Measurements from ENCODE around the gene TUBAL3. TPM values are rescaled to one million over a fixed set of nuclear protein-coding genes. Genes with fewer than 3 reads are reported as not detected.

TUBAL3 gene
- not detected for total RNA-seq (2021; ENCODE audit: unreplicated experiment)
- not detected for polyA plus RNA-seq (2012; ENCODE audit: insufficient read length)
- Bru-seq, nascent RNA, result not detected
- percentile 7 among the genes with signal in this experiment for BruChase-seq, experiment 1, labeled RNA remaining after a 2-hour chase
- BruChase-seq, experiment 2, labeled RNA remaining after a 6-hour chase, result not detected
- long read RNA-seq, result 0 reads

DNA sequence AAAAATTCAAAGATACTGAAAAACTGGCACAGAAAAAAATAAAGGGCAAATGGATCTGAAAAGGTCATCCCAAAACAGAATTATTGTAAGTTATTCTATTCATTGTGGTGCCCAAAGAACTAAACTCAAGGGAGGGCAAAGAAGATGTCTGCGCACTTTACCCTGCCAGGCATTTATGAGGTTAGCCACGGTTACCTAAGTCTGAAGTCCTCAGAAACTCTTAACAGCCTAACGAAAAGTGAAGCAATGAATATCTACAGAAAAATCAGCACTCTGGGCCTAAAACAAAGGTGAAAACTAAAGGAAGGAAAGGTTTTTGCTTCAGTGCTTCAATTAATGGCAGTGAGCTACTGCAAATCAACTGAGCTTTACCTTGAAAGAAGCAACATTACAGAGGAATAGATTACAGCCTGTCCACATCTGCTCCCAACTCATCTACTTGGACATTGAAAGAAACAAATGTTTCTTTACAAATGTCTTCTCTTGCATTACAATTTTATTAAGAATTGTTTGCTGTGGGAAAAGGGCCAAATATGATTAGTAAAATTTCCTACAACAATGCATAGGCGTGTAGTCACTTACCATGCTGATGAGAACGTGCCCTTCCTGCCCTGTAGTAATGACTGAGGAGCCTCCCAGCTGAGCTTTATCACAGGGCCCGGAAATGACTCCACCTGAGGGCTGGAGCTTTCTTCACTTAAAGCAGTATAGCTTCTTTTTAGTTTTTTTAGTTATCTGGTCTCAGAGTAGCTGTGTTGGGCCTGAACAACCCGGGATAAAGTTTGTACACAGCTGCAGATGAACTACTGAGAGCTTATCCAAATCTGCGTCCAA lies at the start of gene TUBAL3:
Gene TUBAL3, minus strand, starts transcription at position 621 of the 834 bp plus-strand sequence. Its CDS starts 36 bp downstream, at position 585.
- ATAC-seq (no peak), DNase-seq (ENCODE audit: low read depth, low spot score) (no peak)
- ChIA-PET POLR2A (no interaction called here), CTCF (no interaction called here)
- BruUV-seq (replicated peaks), result no TSS peak
- intact Hi-C loops (cut with micrococcal nuclease; ENCODE audit: unreplicated experiment), result no loop called here
- Histone ChIP-seq H3K36me3 (ENCODE audit: control insufficient read depth, insufficient read depth, low read length) (no peaks in the 10 kb centered on the region), H3K27ac (ENCODE audit: low read length) (no peak within 1 kb of the TSS), H3K4me3 (ENCODE audit: low read depth in 2 of 2, low read length in 2 of 2) (no peak within 1 kb of the TSS), H3K4me1 (ENCODE audit: control insufficient read depth, insufficient read depth, low read length) (no peaks in the 10 kb centered on the region), H3K27me3 (ENCODE audit: control insufficient read depth, insufficient read depth, low read length) (no peaks in the 10 kb centered on the region), H3K9me3 (ENCODE audit: control insufficient read depth, insufficient read depth, low read depth, low read length) (no peaks in the 10 kb centered on the region)
- no peak for TF ChIP-seq TCF7L2 (IDR thresholded peaks at IDR 0.05; ENCODE audit: low read depth, low read length)
- TF ChIP-seq, protein P1, sequence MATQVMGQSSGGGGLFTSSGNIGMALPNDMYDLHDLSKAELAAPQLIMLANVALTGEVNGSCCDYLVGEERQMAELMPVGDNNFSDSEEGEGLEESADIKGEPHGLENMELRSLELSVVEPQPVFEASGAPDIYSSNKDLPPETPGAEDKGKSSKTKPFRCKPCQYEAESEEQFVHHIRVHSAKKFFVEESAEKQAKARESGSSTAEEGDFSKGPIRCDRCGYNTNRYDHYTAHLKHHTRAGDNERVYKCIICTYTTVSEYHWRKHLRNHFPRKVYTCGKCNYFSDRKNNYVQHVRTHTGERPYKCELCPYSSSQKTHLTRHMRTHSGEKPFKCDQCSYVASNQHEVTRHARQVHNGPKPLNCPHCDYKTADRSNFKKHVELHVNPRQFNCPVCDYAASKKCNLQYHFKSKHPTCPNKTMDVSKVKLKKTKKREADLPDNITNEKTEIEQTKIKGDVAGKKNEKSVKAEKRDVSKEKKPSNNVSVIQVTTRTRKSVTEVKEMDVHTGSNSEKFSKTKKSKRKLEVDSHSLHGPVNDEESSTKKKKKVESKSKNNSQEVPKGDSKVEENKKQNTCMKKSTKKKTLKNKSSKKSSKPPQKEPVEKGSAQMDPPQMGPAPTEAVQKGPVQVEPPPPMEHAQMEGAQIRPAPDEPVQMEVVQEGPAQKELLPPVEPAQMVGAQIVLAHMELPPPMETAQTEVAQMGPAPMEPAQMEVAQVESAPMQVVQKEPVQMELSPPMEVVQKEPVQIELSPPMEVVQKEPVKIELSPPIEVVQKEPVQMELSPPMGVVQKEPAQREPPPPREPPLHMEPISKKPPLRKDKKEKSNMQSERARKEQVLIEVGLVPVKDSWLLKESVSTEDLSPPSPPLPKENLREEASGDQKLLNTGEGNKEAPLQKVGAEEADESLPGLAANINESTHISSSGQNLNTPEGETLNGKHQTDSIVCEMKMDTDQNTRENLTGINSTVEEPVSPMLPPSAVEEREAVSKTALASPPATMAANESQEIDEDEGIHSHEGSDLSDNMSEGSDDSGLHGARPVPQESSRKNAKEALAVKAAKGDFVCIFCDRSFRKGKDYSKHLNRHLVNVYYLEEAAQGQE (IDR thresholded peaks at IDR 0.05; ENCODE audit: insufficient read depth in 1 of 2, low read depth in 2 of 2, low read length in 1 of 2), result no peak
- no peak for TF ChIP-seq SIN3A (IDR thresholded peaks at IDR 0.05; ENCODE audit: borderline replicate concordance, insufficient read depth, low read depth, low read length)
- no peak for TF ChIP-seq POLR2AphosphoS5 (IDR thresholded peaks at IDR 0.05; ENCODE audit: low read depth, low read length)
- TF ChIP-seq, protein P2, sequence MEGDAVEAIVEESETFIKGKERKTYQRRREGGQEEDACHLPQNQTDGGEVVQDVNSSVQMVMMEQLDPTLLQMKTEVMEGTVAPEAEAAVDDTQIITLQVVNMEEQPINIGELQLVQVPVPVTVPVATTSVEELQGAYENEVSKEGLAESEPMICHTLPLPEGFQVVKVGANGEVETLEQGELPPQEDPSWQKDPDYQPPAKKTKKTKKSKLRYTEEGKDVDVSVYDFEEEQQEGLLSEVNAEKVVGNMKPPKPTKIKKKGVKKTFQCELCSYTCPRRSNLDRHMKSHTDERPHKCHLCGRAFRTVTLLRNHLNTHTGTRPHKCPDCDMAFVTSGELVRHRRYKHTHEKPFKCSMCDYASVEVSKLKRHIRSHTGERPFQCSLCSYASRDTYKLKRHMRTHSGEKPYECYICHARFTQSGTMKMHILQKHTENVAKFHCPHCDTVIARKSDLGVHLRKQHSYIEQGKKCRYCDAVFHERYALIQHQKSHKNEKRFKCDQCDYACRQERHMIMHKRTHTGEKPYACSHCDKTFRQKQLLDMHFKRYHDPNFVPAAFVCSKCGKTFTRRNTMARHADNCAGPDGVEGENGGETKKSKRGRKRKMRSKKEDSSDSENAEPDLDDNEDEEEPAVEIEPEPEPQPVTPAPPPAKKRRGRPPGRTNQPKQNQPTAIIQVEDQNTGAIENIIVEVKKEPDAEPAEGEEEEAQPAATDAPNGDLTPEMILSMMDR (IDR thresholded peaks at IDR 0.05), result no peak
- in situ Hi-C loops (cut with HindIII; ENCODE audit: low pct_unique_long_range_greater_than_20kb, low sequenced_read_pairs), result no loop called here

DNA sequence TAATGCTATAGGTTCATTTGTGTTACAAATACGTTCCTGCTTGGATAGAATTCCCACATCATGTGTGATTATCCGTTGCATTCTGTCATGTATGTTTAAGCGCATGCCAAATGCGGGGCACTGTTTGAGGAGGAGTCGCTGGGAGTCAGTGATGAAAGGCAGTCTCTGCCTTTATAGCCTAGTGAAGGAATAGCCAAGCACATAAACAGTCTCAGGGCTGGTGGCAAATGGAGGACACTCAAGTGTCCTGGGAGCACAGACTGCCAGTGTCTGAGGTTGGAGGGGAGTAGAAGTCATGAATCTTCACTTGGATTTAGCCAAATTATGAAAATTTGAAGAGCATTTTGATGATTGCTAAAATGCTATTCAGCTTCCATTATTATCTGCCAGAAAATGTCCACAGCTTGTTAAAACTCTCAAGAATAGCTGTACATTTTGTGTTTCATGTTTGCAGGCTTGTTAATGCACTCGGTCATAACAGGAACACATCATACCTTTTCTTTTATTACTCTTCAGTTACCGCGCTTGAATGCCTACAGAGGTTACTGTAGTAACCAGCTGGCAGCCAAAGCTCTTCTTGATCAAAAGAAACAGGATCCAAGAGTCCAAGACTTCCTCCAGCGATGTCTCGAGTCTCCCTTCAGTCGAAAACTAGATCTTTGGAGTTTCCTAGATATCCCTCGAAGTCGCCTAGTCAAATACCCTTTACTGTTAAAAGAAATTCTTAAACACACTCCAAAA lies 49.3 kb upstream of the TUBAL3 start:
- H3K9me3 ChIP-seq (ENCODE audit: control insufficient read depth, insufficient read depth, low read depth, low read length), result no peaks in the 10 kb centered on the region
- TF ChIP-seq, protein P1 (IDR thresholded peaks at IDR 0.05; ENCODE audit: insufficient read depth in 1 of 2, low read depth in 2 of 2, low read length in 1 of 2), result no peak
- no peak for TF ChIP-seq TCF7L2 (IDR thresholded peaks at IDR 0.05; ENCODE audit: low read depth, low read length)
- TF ChIP-seq, protein P2 (IDR thresholded peaks at IDR 0.05), result no peak
- no peak for TF ChIP-seq POLR2AphosphoS5 (IDR thresholded peaks at IDR 0.05; ENCODE audit: low read depth, low read length)
- no peak for TF ChIP-seq SIN3A (IDR thresholded peaks at IDR 0.05; ENCODE audit: borderline replicate concordance, insufficient read depth, low read depth, low read length)
- BruUV-seq (replicated peaks), result no TSS peak
- no peaks in the 10 kb centered on the region; the same call in 1 of the 2 replicates for H3K4me1 ChIP-seq (ENCODE audit: control insufficient read depth, insufficient read depth, low read length)
- DNase-seq (ENCODE audit: low read depth, low spot score) (no peak), ATAC-seq (no peak)
- no peak overlapping the region for H3K4me3 ChIP-seq (ENCODE audit: low read depth in 2 of 2, low read length in 2 of 2)
- H3K27ac ChIP-seq (ENCODE audit: low read length), result no peak overlapping the region
- ChIA-PET CTCF (no interaction called here), POLR2A (interaction anchor here (0.6 kb wide), 1 partner anchor 309 kb away, joined by 3 read pairs; no protein-coding TSS in a partner anchor)
- in situ Hi-C loops (cut with HindIII; ENCODE audit: low pct_unique_long_range_greater_than_20kb, low sequenced_read_pairs), result no loop called here
- intact Hi-C loops (cut with micrococcal nuclease; ENCODE audit: unreplicated experiment), result no loop called here
- H3K36me3 ChIP-seq (ENCODE audit: control insufficient read depth, insufficient read depth, low read length), result peaks cover 18% of the 10 kb centered on the region
- H3K27me3 ChIP-seq (ENCODE audit: control insufficient read depth, insufficient read depth, low read length), result no peaks in the 10 kb centered on the region

Measured in Panc1 (cell line).